ENCODE measurements around the gene FTSJ1. TPM values are rescaled to one million over a fixed set of nuclear protein-coding genes. Genes with fewer than 3 reads are reported as not detected.

Gene FTSJ1
- total RNA-seq, 1 donor from 2014 or later = 32.2 TPM

DNA sequence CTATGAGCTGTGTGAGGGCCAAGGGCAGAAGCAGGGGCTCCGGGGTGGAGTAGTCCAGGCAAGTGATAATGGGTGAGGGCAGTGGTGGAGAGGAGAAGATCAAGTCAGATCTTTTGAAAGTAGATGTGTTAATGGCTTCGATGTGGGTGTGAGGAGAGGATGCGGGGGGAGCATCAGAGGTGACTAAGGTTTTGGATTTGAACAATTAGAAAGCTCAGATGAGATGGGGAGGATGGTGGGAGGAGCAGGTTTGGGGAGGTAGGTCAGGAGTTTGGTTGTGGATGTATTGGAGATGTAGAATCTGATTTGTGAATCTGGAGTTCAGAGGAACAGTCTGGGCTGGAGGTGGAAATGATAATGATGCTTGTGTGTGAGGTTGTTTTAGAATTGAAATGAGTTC, 4.6 kb downstream of the FTSJ1 start:
- Mint-ChIP-seq H3K27me3 (ENCODE audit: insufficient read depth, low read depth) (peaks cover 2% of the 10 kb centered on the region), H3K36me3 (peaks cover 5% of the 10 kb centered on the region), H3K4me3 (no peak overlapping the region), H3K27ac (no peak overlapping the region), H3K9me3 (peaks cover 7% of the 10 kb centered on the region), H3K4me1 (peaks cover 8% of the 10 kb centered on the region)
- no peaks in the 10 kb centered on the region for H4K20me1 ChIP-seq (ENCODE audit: low read depth)
- no peak overlapping the region for H2AFZ ChIP-seq (replicated peaks)
- TF ChIP-seq, protein P1, sequence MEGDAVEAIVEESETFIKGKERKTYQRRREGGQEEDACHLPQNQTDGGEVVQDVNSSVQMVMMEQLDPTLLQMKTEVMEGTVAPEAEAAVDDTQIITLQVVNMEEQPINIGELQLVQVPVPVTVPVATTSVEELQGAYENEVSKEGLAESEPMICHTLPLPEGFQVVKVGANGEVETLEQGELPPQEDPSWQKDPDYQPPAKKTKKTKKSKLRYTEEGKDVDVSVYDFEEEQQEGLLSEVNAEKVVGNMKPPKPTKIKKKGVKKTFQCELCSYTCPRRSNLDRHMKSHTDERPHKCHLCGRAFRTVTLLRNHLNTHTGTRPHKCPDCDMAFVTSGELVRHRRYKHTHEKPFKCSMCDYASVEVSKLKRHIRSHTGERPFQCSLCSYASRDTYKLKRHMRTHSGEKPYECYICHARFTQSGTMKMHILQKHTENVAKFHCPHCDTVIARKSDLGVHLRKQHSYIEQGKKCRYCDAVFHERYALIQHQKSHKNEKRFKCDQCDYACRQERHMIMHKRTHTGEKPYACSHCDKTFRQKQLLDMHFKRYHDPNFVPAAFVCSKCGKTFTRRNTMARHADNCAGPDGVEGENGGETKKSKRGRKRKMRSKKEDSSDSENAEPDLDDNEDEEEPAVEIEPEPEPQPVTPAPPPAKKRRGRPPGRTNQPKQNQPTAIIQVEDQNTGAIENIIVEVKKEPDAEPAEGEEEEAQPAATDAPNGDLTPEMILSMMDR (IDR thresholded peaks at IDR 0.05) = no peak
- no peak for TF ChIP-seq EZH2phosphoT487 (IDR thresholded peaks at IDR 0.05)
- no peak for TF ChIP-seq EZH2 (IDR thresholded peaks at IDR 0.05)
- H3K4me3 ChIP-seq = no peak overlapping the region
- H3K79me2 ChIP-seq (ENCODE audit: low read depth) = peaks cover 15% of the 10 kb centered on the region
- no peaks in the 10 kb centered on the region for H3K36me3 ChIP-seq
- no peaks in the 10 kb centered on the region for H3K27me3 ChIP-seq
- H3K27ac ChIP-seq = no peak overlapping the region
- DNase-seq (ENCODE audit: low spot score) = no peak
- H3K9me3 ChIP-seq (ENCODE audit: low read depth) = no peaks in the 10 kb centered on the region
- no peak overlapping the region for H3K4me2 ChIP-seq
- no peak overlapping the region for H3K9ac ChIP-seq
- no peaks in the 10 kb centered on the region for H3K4me1 ChIP-seq
- no peaks in the 10 kb centered on the region for H3F3A ChIP-seq (ENCODE audit: low read depth)

DNA sequence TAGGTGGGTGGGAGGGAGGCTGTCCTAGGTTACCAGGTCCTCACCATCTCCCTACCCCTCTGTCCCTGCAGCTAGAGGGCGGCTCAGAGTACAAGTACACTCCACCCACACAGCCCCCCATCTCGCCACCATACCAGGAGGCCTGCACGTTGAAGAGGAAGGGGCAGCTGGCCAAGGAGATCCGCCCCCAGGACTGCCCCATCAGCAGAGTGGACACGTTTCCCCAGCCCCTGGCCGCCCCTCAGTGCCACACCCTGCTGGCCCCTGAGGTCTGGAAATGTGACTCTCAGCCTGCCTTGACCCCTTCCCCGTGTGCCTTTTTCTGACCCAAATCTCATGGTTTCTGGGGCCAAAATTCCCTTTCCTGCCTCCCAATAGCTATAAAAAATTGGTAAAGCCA, 6.5 kb downstream of the FTSJ1 start:
- peaks cover under 1% of the 10 kb centered on the region for H3K4me1 Mint-ChIP-seq
- no peak overlapping the region for H3K4me3 Mint-ChIP-seq
- no peak overlapping the region for H3K27ac Mint-ChIP-seq
- Histone ChIP-seq H3K9ac (no peak overlapping the region), H3K4me1 (no peaks in the 10 kb centered on the region), H3K36me3 (no peaks in the 10 kb centered on the region), H3K27me3 (no peaks in the 10 kb centered on the region), H3K27ac (no peak overlapping the region), H4K20me1 (ENCODE audit: low read depth) (no peaks in the 10 kb centered on the region), H3K9me3 (ENCODE audit: low read depth) (no peaks in the 10 kb centered on the region), H3F3A (ENCODE audit: low read depth) (no peaks in the 10 kb centered on the region), H3K4me2 (no peak overlapping the region), H3K4me3 (no peak overlapping the region), H3K79me2 (ENCODE audit: low read depth) (no peaks in the 10 kb centered on the region), H2AFZ (replicated peaks) (no peak overlapping the region)
- peaks cover 5% of the 10 kb centered on the region for H3K36me3 Mint-ChIP-seq
- no peak for DNase-seq (ENCODE audit: low spot score)
- H3K27me3 Mint-ChIP-seq (ENCODE audit: insufficient read depth, low read depth) = no peaks in the 10 kb centered on the region
- no peak for TF ChIP-seq EZH2 (IDR thresholded peaks at IDR 0.05)
- TF ChIP-seq, protein P1 (IDR thresholded peaks at IDR 0.05) = no peak
- no peak for TF ChIP-seq EZH2phosphoT487 (IDR thresholded peaks at IDR 0.05)
- H3K9me3 Mint-ChIP-seq = peaks cover 3% of the 10 kb centered on the region

DNA sequence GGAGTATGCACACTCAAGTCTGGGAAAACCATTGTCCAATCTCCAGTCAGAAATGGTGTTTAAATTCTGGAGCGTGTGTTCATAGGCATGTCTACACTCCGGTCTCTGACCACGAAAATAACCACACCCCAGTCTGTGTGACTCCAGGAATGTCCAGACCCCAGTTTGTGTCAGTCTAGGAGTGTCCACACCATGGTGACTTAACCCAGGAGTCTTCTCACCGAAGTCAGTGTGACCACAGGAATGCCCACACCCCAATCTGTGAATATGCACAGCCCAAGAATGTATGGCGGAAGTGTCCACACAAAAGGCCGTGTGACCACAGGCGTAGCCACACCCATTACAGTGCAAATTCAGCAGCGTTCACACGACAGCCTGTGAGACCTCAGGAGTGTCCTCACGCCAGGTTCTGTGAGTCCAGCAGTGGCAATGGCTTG, 11.4 kb downstream of the FTSJ1 start:
- Mint-ChIP-seq H3K4me1 (no peaks in the 10 kb centered on the region), H3K27me3 (ENCODE audit: insufficient read depth, low read depth) (peaks cover 3% of the 10 kb centered on the region), H3K36me3 (peaks cover 2% of the 10 kb centered on the region), H3K9me3 (peaks cover 5% of the 10 kb centered on the region), H3K27ac (no peak overlapping the region), H3K4me3 (no peak overlapping the region)
- Histone ChIP-seq H3K27me3 (no peaks in the 10 kb centered on the region), H2AFZ (replicated peaks) (no peak overlapping the region), H3K4me2 (no peak overlapping the region), H3K79me2 (ENCODE audit: low read depth) (no peaks in the 10 kb centered on the region), H3K36me3 (no peaks in the 10 kb centered on the region), H3K4me1 (no peaks in the 10 kb centered on the region), H3K4me3 (no peak overlapping the region), H3F3A (ENCODE audit: low read depth) (no peaks in the 10 kb centered on the region), H3K27ac (no peak overlapping the region), H4K20me1 (ENCODE audit: low read depth) (no peaks in the 10 kb centered on the region), H3K9ac (no peak overlapping the region), H3K9me3 (ENCODE audit: low read depth) (no peaks in the 10 kb centered on the region)
- DNase-seq (ENCODE audit: low spot score) = no peak
- TF ChIP-seq, protein P1 (IDR thresholded peaks at IDR 0.05) = no peak
- TF ChIP-seq EZH2 (IDR thresholded peaks at IDR 0.05) (no peak), EZH2phosphoT487 (IDR thresholded peaks at IDR 0.05) (no peak)

Data from neural progenitor cell (in vitro differentiated cells).